ENCODE results near the gene ARFGEF2.

GRCh38 chr20:48941467-48941866, 20.0 kb downstream of the ARFGEF2 start:
- TF ChIP-seq CTCF (conservative IDR thresholded peaks at IDR 0.05; ENCODE audit: low read length) (no peak), EZH2phosphoT487 (IDR thresholded peaks at IDR 0.05; ENCODE audit: borderline replicate concordance) (no peak)

Data from Loucy (cell line).